CD4-positive, alpha-beta T cell treated with Interleukin-4 for 1 hour (primary cell): ENCODE data around the gene DHRS9.

Experiments used
- DNase-seq, 2 donors: peaks; one replicate each; pipeline ENCODE4 v3.0.0-alpha.2; 2020 to 2022

DHRS9 gene

GRCh38 chr2:169136885-169137534 is 67.6 kb downstream of the DHRS9 start:
- DNase-seq, result no peak

- DNase-seq, result no peak
These were observed 68.6 kb downstream of the DHRS9 start for GRCh38 chr2:169137924-169138323.

- DNase-seq, result no peak
These were observed 69.8 kb downstream of the DHRS9 start for GRCh38 chr2:169139145-169139544.

DNA sequence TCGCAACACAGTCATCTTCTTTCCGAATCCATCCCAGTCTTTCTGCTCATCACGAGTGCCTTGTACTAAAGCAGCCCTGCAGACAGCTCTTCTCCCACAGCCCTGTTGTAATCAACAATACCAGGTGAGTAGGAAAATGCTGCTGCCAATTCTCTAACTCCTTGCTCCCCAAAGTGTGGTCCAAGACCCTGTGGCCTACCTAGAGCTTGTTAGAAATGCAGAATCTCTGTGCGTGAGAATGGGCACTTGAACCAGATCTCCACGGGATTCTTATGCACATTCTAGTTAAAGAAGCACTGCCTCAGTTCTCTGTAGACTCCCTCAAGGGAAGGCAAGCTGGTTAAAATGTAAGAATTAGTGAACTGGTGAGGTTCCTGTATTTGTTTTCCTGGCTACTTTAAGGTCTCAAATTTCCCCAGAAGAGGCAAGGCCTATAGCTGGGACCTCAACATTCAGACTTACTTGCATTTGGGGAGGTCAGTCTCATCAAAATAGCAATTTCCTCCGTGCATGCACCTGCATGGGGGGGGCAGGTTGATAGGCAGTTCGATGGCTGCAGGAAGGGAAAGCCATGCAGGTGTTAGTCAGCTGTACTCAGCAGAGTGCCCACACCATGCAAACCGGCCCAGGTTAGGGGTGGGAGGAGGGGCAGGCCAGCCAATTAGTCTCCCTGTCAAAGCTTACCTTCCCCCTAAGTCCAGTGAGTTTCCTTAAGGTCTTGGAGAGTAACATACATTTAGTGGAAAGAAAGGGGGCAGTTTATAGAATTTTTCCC is 70.8 kb downstream of the DHRS9 start:
- no peak for DNase-seq

DNA sequence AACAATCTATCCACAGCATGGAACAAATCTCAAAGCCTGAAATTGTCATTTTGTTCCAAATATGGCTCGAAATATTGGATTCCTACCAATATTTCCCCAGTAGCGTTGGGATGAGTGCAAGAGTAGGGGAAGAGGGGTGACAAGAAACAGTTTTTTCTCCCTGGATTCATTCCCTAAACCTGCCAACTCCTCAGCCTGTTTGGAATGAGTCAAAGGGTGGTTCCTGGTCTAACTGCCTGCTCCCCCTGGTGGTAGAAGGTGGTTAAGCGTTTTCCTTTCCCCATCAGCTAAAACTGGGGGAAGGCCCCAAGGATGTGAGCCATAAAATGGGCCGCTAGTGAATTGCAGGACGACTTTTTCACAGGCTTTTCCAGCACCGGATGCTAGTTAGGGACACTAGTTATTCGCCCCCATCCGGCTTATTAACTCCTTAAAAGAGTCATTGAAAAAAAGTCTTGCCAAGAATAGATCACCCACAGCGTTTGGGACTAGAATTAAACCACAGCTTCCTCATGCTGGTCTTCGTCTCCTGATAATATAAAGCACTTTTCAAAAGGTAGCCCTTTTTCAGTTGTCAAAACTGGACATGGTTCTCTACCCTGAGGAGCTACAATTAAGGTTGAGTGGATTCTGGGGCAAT is 72.5 kb downstream of the DHRS9 start:
- DNase-seq, result peak; percentile 50 to 56

DNA sequence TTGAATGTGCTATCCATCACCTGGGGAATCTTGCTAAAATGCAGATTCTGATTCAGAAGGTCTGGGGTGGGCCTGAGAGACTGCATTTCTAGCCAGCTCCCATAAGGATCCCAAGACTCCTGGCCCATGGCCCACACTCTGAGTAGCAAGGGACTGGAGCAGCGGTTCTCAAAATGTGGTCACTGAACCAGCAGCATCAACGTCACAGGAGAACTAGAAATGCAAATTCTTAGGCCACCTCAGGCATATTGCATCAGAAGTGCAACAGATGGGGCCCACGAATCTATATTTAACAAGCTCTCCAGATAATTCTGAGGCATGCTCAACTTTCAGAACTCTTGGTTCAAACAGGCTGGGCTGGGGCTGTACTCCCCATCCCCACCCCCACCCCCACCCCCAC is 74.6 kb downstream of the DHRS9 start:
- DNase-seq, result no peak
